Stimulated activated CD4-positive, alpha-beta T cell treated with anti-CD3 and anti-CD28 coated beads, Interleukin-2, amount 100 ng/mL, for 4 hours (primary cell): ENCODE data around the gene FAM168B.

Source experiments
- DNase-seq: peaks from one replicate; pipeline ENCODE4 v3.0.0-alpha.2; 2020; ENCODE audit warnings: low read depth

Gene FAM168B

GRCh38 chr2:131039908-131040660 is 53.2 kb downstream of the FAM168B start:
- no peak for DNase-seq

- no peak for DNase-seq
Observed at GRCh38 chr2:131039535-131039907, 53.7 kb downstream of the FAM168B start.

GRCh38 chr2:131039101-131039440 is 54.2 kb downstream of the FAM168B start:
- no peak for DNase-seq

DNA sequence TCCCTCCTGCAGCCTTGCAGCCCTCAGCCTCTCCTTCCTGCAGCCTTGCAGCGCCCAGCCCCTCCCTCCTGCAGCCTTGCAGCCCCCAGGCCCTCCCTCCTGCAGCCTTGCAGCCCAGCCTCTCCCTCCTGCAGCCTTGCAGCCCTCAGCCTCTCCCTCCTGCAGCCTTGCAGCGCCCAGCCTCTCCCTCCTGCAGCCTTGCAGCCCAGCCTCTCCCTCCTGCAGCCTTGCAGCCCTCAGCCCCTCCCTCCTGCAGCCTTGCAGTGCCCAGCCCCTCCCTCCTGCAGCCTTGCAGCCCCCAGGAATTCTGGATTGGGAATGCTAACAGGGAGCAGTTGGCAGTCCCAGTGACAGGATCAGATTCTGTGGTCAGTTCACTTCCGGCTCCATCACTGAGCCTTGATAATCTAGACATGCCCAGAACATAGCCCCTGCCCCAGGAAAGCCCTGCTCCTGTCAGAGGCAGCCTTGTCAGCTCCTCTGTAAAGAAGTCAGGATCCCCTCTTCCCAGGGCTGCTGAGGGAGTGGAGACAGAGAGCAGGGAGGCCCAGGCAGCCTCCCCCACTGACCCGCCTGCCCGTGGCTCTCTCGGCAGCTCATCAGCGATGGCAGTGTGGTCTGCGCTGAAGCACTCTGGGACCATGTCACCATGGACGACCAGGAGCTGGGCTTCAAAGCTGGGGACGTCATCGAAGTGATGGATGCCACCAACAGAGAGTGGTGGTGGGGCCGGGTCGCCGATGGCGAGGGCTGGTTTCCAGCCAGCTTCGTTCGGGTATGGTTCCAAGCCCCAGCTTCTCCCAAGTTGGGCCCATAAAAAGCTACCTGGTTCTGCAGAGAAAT is 54.8 kb downstream of the FAM168B start:
- DNase-seq = no peak

DNA sequence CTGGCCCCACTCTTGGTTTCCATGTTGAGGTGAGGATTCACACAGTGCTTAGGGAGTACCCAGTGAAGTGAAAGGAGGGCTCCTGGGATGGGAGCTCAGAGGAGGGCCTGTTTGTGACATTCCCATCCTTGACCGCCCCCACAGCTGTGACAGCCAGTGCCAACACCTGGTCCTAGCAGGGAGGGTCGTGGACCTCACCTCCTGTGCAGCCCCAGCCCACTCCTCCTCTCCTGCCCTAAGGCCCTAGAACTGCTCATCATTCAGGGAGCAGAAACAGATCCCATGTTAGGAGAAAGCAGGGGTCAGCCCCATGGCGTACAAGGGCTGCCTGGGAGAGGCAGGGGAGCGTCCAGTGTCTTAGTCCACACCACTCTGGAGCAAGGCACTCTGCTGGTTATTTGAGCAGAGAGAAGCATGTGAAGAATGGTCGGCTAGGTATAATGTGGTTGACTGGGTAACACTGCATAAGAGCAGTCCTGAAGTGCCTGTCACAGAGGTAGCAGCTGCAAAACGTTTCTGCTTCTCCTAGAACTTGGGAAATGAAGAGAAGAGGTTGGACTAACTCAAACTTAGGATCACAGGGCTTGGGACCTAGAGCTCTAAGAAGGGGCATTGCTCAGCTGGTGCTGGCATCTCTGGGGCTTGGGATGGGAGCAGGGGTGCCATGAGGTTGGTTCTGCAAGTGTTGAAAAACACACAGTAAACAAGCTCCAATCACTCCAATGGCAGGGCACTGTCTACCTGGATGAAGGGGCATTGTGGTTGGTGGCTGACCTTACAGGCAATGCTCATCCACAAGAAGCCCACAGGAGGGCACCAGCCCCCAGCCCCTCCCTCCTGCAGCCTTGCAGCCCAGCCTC is 55.6 kb downstream of the FAM168B start:
- DNase-seq = no peak

- no peak for DNase-seq
Observed at GRCh38 chr2:131036696-131037397, 56.4 kb downstream of the FAM168B start.

DNA sequence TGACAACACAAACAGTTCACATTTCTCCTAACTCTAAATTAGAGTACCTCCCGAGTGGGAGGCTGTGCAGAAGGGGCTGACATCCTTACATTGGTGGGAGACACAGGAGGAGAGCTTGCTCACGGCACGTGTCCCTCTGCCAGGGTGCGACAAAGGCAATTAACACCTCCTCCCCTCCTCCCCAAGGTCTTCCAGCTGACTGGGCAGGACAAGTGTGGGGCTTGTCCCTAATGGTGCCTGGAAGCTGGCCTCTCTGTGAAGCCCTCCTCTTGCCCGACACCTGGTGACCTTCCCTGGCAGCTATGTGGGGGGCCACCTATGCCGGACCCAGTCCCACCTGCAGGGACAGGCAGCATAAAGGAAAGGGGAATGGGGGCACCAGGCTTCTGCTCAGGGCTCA is 57.0 kb downstream of the FAM168B start:
- DNase-seq = no peak

DNA sequence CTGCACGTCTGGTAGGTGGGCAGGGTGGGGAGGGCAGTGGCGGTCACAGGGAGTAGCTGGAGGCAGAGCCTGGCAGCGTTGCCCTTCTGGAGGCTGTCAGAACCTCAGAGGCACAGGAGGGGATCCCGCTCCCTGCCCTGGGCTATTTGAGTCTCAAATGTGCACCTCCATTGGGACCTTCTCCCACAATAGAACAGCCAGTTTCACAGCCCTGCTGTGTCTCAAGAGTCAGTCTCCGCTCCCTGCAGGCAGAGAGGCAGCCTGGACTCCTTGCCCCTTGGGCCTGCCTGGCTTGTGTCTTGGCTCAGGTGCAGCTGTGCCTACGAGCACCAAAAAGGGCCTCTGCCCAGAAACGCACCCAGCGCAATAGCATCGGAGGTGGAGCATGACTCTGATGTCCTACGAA is 57.4 kb downstream of the FAM168B start:
- DNase-seq = no peak

DNA sequence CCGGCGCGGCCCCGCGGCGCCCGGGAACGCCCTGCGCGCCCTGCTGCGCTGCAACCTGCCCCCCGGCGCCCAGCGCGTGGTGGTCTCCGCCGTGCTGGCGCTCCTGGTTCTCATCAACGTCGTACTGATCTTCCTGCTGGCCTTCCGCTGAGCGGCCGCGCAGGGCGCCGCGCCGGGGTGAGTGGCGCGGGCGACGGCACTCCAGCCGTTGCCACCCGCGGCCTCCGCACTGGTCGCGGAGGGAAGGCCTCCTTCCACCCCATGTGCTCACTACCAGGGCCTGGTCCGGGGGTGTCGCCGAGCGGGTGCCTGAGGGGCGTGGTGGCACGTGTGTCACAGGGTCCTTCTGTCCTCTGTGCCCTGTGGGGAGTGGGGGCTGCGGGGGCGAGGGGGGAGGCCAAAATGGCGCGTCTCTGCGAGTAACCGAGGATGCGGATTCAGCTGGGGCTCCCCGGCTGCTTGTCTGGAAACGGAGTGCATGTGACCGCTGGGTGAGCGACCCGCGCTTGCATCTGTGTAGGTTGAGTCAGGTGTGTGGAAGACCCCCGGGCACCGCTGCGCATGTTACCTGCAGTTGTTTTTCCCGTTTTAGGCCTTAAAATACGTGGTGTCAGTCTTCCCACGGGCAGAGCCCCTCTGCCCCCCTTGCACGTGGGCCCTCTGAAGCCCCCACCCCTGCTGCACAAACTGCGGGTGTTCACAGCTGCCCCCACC is 58.0 kb downstream of the FAM168B start:
- DNase-seq = no peak

GRCh38 chr2:131034122-131035051 is 58.9 kb downstream of the FAM168B start:
- DNase-seq = peak; percentile 12

GRCh38 chr2:131033786-131034121 is 59.5 kb downstream of the FAM168B start:
- DNase-seq = no peak

DNA sequence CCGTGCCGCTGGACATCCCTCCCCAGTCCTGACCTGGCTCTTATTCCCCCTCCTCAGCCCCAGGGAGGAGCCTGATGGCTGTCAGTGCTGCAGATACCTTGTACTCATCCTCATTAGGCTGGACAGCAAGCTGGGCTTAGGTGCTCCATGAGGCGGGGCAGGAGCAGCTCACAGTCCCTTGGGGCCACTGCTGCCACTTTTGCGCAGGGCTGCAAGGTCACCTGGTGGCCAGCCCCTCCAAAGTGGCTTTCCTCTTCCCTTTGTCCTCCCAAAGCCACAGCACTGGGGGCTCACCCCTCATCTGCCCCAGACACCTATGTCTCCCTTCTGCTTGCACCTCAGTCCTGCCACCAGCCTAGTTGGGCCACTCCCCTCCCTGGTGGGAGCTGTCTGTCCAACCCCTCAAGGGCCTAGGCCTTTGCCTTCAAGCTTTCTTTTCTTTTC is 60.8 kb downstream of the FAM168B start:
- DNase-seq = no peak

- no peak for DNase-seq
Observed at GRCh38 chr2:131031875-131032274, 61.4 kb downstream of the FAM168B start.

- no peak for DNase-seq
Observed at GRCh38 chr2:131031431-131031841, 61.8 kb downstream of the FAM168B start.

- no peak for DNase-seq
Observed at GRCh38 chr2:131030478-131030971, 62.7 kb downstream of the FAM168B start.

GRCh38 chr2:131029812-131030211 is 63.4 kb downstream of the FAM168B start:
- DNase-seq = no peak

DNA sequence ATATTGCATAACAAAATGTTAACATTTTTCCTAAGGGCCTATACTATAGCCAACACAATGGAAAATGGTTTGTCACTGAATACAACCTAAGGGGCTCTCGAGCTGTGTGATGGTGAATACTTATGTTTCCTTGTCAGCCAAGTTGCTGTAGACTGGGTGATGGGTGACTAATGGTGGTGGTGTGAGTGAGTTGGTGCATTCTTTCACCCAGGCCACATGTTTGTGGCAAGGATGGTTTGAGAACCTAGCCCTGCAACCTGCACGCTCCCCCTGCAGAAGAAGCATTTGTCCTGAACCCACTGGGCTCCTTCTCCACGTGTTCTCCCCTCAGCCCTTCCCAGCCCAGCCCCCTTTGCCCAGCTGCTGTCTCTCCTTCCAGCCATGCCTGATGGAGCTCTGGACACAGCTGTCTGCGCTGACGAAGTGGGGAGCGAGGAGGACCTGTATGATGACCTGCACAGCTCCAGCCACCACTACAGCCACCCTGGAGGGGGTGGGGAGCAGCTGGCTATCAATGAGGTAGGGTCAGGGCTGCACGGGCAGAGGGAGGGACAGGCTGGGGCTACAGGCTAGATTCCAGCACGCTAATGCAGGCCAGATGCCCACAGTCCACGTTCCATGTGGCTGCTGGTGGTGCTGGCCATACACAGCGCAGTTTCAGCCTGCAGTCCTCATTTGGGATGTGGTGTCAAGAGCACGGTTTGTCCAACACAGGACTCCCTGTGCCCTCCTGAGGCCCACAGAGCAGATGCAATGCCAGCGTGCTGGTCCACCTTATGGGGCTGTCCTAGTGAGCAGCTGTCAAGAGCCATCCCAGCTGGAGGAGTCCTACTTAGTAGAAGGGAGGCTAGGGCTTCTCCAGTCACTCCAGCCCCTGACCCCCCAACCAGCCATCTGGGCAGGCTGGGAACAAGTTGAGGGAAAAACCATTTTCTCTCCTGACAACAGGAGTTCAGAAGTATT is 65.4 kb downstream of the FAM168B start:
- no peak for DNase-seq

DNA sequence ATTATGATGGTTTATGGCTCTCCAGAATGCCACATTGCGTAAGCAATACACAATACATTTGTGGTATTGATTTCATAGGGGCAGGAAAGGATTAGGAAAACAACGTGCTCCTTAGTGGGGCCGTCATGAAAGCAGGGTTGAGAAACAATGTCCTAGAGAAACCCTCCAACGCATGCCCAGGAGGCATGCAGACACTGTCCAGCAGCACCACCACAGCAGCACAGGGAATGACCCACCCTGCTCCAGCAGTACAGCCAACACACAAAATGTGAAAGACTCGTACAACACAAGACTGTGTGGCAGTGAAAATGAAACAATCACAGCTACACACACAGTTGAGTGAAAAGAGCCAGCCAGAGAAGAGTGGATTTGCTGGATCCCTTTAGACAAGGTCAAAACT is 66.3 kb downstream of the FAM168B start:
- no peak for DNase-seq

GRCh38 chr2:131023758-131024157 is 69.5 kb downstream of the FAM168B start:
- no peak for DNase-seq
